Measurements from ENCODE around the gene PRIMPOL.
A peak's percentile ranks its signal among the peaks of the same experiment; 100 is the strongest.
"Not testable (repeated sequence)": the region's sequence is repeated elsewhere in the genome, so short reads cannot be mapped to it uniquely, and the experiment has no call there.

PRIMPOL gene

DNA sequence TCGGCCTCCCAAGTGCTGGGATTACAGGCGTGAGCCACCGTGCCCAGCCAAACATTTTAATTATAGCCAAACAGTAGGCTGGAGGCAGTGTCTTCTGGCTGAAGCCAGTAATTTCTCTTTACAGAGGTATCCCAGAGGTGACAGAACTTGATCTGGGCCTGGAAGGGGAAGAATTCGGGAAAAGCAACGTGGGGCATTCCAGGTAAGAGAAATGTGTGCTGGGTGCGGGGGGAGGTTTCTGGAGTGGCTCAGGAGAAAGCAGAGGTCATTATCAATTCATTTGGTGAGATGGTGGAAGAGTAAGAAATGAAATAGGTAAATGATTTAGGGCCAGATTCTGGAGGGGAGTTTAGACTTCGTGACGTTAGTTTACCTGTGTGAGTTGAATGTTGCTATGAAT, 2.4 kb downstream of the PRIMPOL start:
- DNase-seq (no peak), ATAC-seq (ENCODE audit: insufficient read depth, low read depth) (no peak)
- TF ChIP-seq EZH2 (IDR thresholded peaks at IDR 0.05; ENCODE audit: borderline replicate concordance, low read depth, low read length, severe bottlenecking), result no peak
- TF ChIP-seq, protein P1, sequence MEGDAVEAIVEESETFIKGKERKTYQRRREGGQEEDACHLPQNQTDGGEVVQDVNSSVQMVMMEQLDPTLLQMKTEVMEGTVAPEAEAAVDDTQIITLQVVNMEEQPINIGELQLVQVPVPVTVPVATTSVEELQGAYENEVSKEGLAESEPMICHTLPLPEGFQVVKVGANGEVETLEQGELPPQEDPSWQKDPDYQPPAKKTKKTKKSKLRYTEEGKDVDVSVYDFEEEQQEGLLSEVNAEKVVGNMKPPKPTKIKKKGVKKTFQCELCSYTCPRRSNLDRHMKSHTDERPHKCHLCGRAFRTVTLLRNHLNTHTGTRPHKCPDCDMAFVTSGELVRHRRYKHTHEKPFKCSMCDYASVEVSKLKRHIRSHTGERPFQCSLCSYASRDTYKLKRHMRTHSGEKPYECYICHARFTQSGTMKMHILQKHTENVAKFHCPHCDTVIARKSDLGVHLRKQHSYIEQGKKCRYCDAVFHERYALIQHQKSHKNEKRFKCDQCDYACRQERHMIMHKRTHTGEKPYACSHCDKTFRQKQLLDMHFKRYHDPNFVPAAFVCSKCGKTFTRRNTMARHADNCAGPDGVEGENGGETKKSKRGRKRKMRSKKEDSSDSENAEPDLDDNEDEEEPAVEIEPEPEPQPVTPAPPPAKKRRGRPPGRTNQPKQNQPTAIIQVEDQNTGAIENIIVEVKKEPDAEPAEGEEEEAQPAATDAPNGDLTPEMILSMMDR (IDR thresholded peaks at IDR 0.05; ENCODE audit: borderline replicate concordance, extremely low read depth, low read length, poor library complexity, severe bottlenecking), result no peak
- H3K9me3 ChIP-seq (ENCODE audit: insufficient read depth, low read length, severe bottlenecking), result no peaks in the 10 kb centered on the region
- no peak overlapping the region for H2AFZ ChIP-seq (ENCODE audit: low read depth, low read length)
- no peaks in the 10 kb centered on the region for H3K27me3 ChIP-seq (ENCODE audit: insufficient read depth, low read length, poor library complexity)
- no peak overlapping the region for H3K4me3 ChIP-seq (ENCODE audit: low read depth in 1 of 2, low read length in 2 of 2)
- peak overlapping the region; percentile 17; the same call in 1 of the 2 replicates for H3K9ac ChIP-seq (ENCODE audit: low read depth, low read length)
- H3K4me1 ChIP-seq (ENCODE audit: insufficient read depth, low read length), result peaks cover 31% of the 10 kb centered on the region
- H4K20me1 ChIP-seq (ENCODE audit: insufficient read depth, low read length), result peaks cover 17% of the 10 kb centered on the region; the same call in 1 of the 2 replicates
- peaks cover 30% of the 10 kb centered on the region for H3K36me3 ChIP-seq (ENCODE audit: insufficient read depth, low read length)
- H3K27ac ChIP-seq (ENCODE audit: low read length), result no peak overlapping the region
- H3K4me2 ChIP-seq (ENCODE audit: insufficient read depth, low read length), result no peak overlapping the region
- peaks cover 37% of the 10 kb centered on the region for H3K79me2 ChIP-seq (ENCODE audit: insufficient read depth, low read length)

DNA sequence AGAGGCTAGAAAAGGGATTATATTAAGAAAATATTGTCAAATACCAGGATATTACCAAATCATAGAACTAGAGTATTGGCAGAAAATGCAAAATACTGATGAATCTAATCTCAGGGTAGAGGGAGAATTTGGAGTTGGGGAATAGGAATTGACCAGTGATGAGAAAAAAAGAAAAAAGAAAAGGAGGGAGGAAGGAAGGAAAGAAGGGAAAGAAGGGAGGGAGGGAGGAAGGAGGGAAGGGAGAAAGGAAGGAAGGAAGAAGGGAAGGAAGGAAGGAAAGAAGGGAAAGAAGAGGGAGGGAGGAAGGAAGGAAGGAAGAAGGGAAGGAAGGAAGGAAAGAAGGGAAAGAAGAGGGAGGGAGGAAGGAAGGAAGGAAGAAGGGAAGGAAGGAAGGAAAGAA, 3.1 kb downstream of the PRIMPOL start:
- H4K20me1 ChIP-seq (ENCODE audit: insufficient read depth, low read length); H3K4me3 ChIP-seq (ENCODE audit: low read depth in 1 of 2, low read length in 2 of 2); H3K4me2 ChIP-seq (ENCODE audit: insufficient read depth, low read length); ATAC-seq (ENCODE audit: insufficient read depth, low read depth); H2AFZ ChIP-seq (ENCODE audit: low read depth, low read length); H3K27me3 ChIP-seq (ENCODE audit: insufficient read depth, low read length, poor library complexity); H3K9me3 ChIP-seq (ENCODE audit: insufficient read depth, low read length, severe bottlenecking); DNase-seq; H3K9ac ChIP-seq (ENCODE audit: low read depth, low read length); H3K27ac ChIP-seq (ENCODE audit: low read length): not testable (repeated sequence)
- Histone ChIP-seq H3K36me3 (ENCODE audit: insufficient read depth, low read length) (peaks cover 26% of the 10 kb centered on the region), H3K4me1 (ENCODE audit: insufficient read depth, low read length) (peaks cover 23% of the 10 kb centered on the region), H3K79me2 (ENCODE audit: insufficient read depth, low read length) (peaks cover 29% of the 10 kb centered on the region)

DNA sequence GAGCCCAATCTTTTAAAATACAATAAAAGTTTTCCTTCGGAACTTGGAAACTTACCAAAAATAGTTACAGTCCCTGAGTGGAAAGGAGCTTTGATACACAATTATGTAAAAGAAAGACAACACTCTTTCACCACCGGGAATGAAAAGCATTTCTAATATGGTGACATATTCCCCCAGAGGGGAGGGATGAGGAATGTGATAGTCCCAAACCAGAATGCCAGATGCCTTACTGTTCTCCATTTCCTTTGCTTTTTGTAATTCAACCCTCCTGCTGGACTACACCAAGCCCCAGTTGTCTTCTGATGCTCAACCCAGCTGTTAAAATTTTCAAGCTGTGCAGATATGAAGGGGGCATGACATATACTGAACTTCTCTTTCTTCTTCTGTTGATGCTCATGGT, 4.1 kb downstream of the PRIMPOL start:
- no peak overlapping the region for H3K4me3 ChIP-seq (ENCODE audit: low read depth in 1 of 2, low read length in 2 of 2)
- ATAC-seq (ENCODE audit: insufficient read depth, low read depth) (no peak), DNase-seq (no peak)
- H4K20me1 ChIP-seq (ENCODE audit: insufficient read depth, low read length), result no peaks in the 10 kb centered on the region
- no peak overlapping the region for H3K9ac ChIP-seq (ENCODE audit: low read depth, low read length)
- H2AFZ ChIP-seq (ENCODE audit: low read depth, low read length), result no peak overlapping the region
- H3K4me1 ChIP-seq (ENCODE audit: insufficient read depth, low read length), result peaks cover 16% of the 10 kb centered on the region
- H3K27ac ChIP-seq (ENCODE audit: low read length), result no peak overlapping the region
- H3K9me3 ChIP-seq (ENCODE audit: insufficient read depth, low read length, severe bottlenecking), result no peaks in the 10 kb centered on the region
- no peaks in the 10 kb centered on the region for H3K27me3 ChIP-seq (ENCODE audit: insufficient read depth, low read length, poor library complexity)
- H3K36me3 ChIP-seq (ENCODE audit: insufficient read depth, low read length), result peaks cover 26% of the 10 kb centered on the region
- no peak for TF ChIP-seq EZH2 (IDR thresholded peaks at IDR 0.05; ENCODE audit: borderline replicate concordance, low read depth, low read length, severe bottlenecking)
- TF ChIP-seq, protein P1 (IDR thresholded peaks at IDR 0.05; ENCODE audit: borderline replicate concordance, extremely low read depth, low read length, poor library complexity, severe bottlenecking), result no peak
- peaks cover 20% of the 10 kb centered on the region for H3K79me2 ChIP-seq (ENCODE audit: insufficient read depth, low read length)
- H3K4me2 ChIP-seq (ENCODE audit: insufficient read depth, low read length), result no peak overlapping the region

GRCh38 chr4:184655889-184656869, 6.6 kb downstream of the PRIMPOL start:
- ATAC-seq (ENCODE audit: insufficient read depth, low read depth) (no peak), DNase-seq (no peak)
- no peak for TF ChIP-seq EZH2 (IDR thresholded peaks at IDR 0.05; ENCODE audit: borderline replicate concordance, low read depth, low read length, severe bottlenecking)
- TF ChIP-seq, protein P1 (IDR thresholded peaks at IDR 0.05; ENCODE audit: borderline replicate concordance, extremely low read depth, low read length, poor library complexity, severe bottlenecking), result no peak
- Histone ChIP-seq H3K9me3 (ENCODE audit: insufficient read depth, low read length, severe bottlenecking) (no peaks in the 10 kb centered on the region), H3K27ac (ENCODE audit: low read length) (no peak overlapping the region), H3K27me3 (ENCODE audit: insufficient read depth, low read length, poor library complexity) (no peaks in the 10 kb centered on the region), H3K9ac (ENCODE audit: low read depth, low read length) (no peak overlapping the region), H4K20me1 (ENCODE audit: insufficient read depth, low read length) (no peaks in the 10 kb centered on the region), H3K4me1 (ENCODE audit: insufficient read depth, low read length) (peaks cover 6% of the 10 kb centered on the region; the same call in 1 of the 2 replicates), H3K4me2 (ENCODE audit: insufficient read depth, low read length) (no peak overlapping the region), H3K36me3 (ENCODE audit: insufficient read depth, low read length) (peaks cover 40% of the 10 kb centered on the region), H2AFZ (ENCODE audit: low read depth, low read length) (no peak overlapping the region), H3K79me2 (ENCODE audit: insufficient read depth, low read length) (peaks cover 1% of the 10 kb centered on the region; the same call in 1 of the 2 replicates), H3K4me3 (ENCODE audit: low read depth in 1 of 2, low read length in 2 of 2) (no peak overlapping the region)
